Activated T-cell treated with anti-CD3 and anti-CD28 coated beads, Interleukin-2, amount 50 U/mL, for 24 hours (primary cell): Measurements from ENCODE around the gene BLNK.
A peak's percentile ranks its signal among the peaks of the same experiment; 100 is the strongest.

ENCODE experiments used
- DNase-seq: peaks from one replicate; pipeline ENCODE4 v3.0.0-alpha.2; 2020
- H3K27ac Mint-ChIP-seq: 2 replicates; pipeline ENCODE4 v1.8.0; 2020; ENCODE audit warnings: mild to moderate bottlenecking, mixed read lengths
- H3K27me3 Mint-ChIP-seq: 2 replicates; pipeline ENCODE4 v1.8.0; 2020; ENCODE audit warnings: mixed read lengths
- H3K36me3 Mint-ChIP-seq: 2 replicates; pipeline ENCODE4 v1.8.0; 2020; ENCODE audit warnings: low read depth, mixed read lengths
- H3K4me1 Mint-ChIP-seq: 2 replicates; pipeline ENCODE4 v1.8.0; 2020; ENCODE audit warnings: low read depth, mixed read lengths
- H3K4me3 Mint-ChIP-seq: 2 replicates; pipeline ENCODE4 v1.8.0; 2020; ENCODE audit warnings: mild to moderate bottlenecking, moderate library complexity, mixed read lengths
- H3K9me3 Mint-ChIP-seq: 2 replicates; pipeline ENCODE4 v1.8.0; 2020; ENCODE audit warnings: mixed read lengths

The BLNK gene

DNA sequence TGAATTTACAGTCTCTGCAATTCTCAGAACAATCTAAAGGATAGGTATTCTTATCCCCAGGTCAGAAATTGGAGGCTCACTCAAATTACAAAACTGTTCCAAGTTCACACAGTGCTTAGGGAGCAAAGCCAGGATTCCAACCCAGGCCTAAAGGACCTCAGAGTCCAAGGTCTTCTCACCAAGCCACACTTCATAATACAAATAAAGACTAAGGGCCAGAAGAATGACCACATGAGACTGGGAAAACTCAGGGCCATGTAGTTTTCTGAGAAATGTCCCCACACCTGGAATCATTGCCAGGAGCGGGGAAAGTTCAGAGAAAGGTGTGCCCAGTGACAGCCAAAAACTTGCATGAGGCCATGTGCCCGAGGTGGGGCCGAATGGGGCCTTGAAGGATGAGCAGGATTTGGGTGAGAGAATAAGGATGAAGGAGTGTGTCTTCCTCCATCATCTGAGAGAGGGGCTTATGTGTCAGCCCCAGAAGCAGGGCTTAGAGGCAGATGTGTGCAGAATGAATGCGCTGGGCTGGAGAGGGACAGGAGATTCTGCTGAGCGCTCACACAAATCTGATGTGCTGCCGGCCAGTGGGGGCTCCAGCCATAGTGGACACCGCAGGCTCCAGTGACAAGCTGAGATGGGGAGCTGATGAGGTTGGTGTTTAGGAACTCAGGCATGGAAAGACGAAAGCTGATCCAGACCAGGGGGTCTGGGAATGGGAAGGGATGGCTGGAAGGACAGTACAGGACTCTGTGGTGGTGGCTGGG, 35.9 kb downstream of the BLNK start:
- H3K4me3 Mint-ChIP-seq = no peak overlapping the region
- no peaks in the 10 kb centered on the region for H3K36me3 Mint-ChIP-seq
- H3K4me1 Mint-ChIP-seq = no peaks in the 10 kb centered on the region
- DNase-seq = no peak
- no peaks in the 10 kb centered on the region for H3K9me3 Mint-ChIP-seq
- no peaks in the 10 kb centered on the region for H3K27me3 Mint-ChIP-seq
- H3K27ac Mint-ChIP-seq = no peak overlapping the region

DNA sequence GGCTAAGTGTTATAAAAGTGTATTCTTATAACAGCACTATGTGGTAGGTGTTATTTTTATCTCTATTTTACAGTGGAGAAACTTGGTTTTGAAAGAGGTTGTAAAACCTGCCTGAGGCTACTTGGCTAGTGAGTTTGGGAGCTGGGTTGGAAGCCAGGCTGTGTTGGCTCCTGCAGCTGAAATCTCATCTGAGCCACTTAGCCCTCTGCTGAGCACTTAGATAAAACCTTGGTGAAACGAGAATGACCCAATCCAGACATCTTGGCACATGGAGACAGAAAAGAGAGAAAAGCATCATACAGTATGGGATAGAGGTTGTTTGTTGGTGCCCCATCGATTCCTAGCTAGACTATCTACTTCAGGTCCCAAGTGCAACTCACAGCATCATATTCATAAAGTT, 37.4 kb downstream of the BLNK start:
- H3K27me3 Mint-ChIP-seq = no peaks in the 10 kb centered on the region
- no peak overlapping the region for H3K27ac Mint-ChIP-seq
- H3K9me3 Mint-ChIP-seq = no peaks in the 10 kb centered on the region
- no peaks in the 10 kb centered on the region for H3K36me3 Mint-ChIP-seq
- DNase-seq = no peak
- no peak overlapping the region for H3K4me3 Mint-ChIP-seq
- no peaks in the 10 kb centered on the region for H3K4me1 Mint-ChIP-seq

DNA sequence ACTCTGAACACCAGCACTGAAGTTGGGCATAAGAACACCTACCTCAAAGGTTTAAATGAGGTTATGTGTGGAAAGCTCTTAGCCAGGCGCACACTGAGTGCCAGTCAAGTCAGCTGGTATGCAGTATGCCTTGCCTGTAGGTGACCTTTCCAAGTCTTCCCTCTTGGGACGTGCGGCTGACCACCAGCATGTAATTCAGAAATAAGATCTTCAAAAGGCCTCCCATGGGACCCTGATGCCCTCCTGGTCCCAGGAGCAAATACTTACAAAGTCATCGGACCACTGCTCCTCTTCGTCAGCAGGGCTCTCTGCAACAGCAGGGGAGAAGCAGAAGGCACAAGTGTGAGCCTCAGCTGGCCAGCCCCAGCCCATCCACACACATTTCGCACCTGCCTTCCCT, 40.8 kb downstream of the BLNK start:
- Mint-ChIP-seq H3K27me3 (no peaks in the 10 kb centered on the region), H3K36me3 (no peaks in the 10 kb centered on the region), H3K27ac (no peak overlapping the region), H3K4me1 (no peaks in the 10 kb centered on the region), H3K9me3 (no peaks in the 10 kb centered on the region), H3K4me3 (no peak overlapping the region)
- no peak for DNase-seq

DNA sequence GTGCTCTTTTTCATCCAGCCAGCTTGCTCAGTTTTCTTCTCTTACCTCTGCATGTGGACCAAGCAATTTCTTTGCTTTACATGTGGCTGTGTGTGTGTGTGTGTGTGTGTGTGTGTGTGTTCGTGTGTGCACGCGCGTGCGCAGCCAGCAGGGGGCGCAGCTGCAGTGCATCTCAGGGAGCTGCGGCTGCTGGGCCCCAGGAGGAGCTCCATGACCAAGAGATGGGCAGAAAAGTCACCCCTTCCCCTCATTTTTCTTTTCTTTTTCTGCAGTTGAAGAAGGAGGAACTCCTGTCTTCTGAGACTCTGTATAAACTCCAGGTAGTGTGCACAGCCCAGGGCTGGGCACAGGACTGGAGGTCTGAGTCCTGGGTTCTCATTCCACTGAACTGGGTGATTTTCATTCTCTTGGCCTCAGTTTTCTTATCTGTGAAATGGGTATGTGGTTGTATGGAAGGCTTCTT, 41.8 kb downstream of the BLNK start:
- no peaks in the 10 kb centered on the region for H3K36me3 Mint-ChIP-seq
- H3K9me3 Mint-ChIP-seq = no peaks in the 10 kb centered on the region
- H3K27me3 Mint-ChIP-seq = no peaks in the 10 kb centered on the region
- H3K4me3 Mint-ChIP-seq = no peak overlapping the region
- peak; percentile 77 for DNase-seq
- H3K4me1 Mint-ChIP-seq = no peaks in the 10 kb centered on the region
- no peak overlapping the region for H3K27ac Mint-ChIP-seq

DNA sequence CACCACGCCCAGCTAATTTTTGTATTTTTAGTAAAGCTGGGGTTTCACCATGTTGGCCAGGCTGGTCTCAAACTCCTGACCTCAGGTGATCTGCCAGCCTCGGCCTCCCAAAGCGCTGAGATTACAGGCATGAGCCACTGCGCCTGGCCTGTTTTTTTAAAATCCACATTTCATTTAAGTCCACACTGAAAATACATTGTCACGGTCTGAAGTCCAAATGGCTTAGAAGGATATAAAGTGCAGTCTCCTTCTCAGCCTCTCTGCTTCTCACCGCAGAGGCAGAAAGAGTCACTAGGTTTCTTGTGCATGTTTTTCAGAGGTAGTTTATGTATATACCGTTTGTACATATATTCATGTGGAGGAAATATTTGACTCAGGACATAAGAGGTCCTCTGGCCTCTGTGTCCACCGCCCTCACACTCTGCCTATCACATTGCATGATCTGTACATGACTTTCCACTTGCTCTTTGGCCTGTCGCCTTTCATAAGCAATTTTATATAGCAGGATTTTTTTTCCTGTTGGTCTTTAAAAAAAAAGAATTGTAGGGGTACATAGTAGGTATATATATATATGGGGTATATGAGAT, 42.9 kb downstream of the BLNK start:
- DNase-seq = no peak
- no peak overlapping the region for H3K4me3 Mint-ChIP-seq
- H3K27me3 Mint-ChIP-seq = no peaks in the 10 kb centered on the region
- no peaks in the 10 kb centered on the region for H3K4me1 Mint-ChIP-seq
- H3K36me3 Mint-ChIP-seq = no peaks in the 10 kb centered on the region
- no peak overlapping the region for H3K27ac Mint-ChIP-seq
- no peaks in the 10 kb centered on the region for H3K9me3 Mint-ChIP-seq

DNA sequence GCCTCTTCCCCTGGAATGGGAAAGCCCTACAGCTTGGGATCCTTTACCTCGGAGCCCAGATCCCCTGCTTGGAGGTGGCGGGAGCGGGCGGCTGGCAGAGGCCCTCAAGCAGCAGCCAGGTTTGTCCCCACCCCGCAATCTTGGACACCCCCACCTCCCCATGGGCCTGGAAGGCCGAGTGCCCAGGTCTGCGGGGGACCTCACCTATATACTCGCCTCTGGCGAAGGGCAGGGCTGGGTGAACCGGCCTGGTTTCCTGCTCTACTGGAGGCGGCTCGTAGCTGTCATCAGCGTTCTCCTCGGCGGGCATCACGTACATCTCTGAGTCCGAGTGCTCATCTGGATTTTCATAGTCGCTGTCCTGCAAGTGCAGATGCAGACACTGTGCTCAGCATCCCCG, 44.2 kb downstream of the BLNK start:
- H3K27ac Mint-ChIP-seq = no peak overlapping the region
- no peaks in the 10 kb centered on the region for H3K4me1 Mint-ChIP-seq
- no peak overlapping the region for H3K4me3 Mint-ChIP-seq
- H3K9me3 Mint-ChIP-seq = no peaks in the 10 kb centered on the region
- no peaks in the 10 kb centered on the region for H3K36me3 Mint-ChIP-seq
- H3K27me3 Mint-ChIP-seq = no peaks in the 10 kb centered on the region
- DNase-seq = no peak

DNA sequence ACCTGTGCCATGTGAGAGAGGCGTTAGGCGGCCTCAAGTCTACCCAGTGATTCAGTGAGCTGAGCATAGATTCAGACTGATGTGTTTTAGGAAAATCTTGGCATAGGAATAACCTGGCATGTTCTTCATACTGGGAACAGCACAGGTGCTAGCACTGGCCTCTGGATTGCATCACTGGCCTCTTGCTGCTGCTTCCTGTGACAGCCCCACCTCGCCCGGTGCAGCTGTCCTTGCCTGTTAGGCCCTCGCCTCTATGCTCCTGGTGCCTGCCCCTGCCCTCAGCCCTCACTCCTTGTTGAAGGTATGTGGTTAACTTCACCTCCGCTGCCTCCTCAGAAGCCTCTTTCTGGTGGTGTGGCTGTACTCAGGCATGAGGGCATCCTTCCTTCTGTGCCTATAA, 46.2 kb downstream of the BLNK start:
- no peak overlapping the region for H3K27ac Mint-ChIP-seq
- H3K4me1 Mint-ChIP-seq = no peaks in the 10 kb centered on the region
- H3K4me3 Mint-ChIP-seq = no peak overlapping the region
- no peaks in the 10 kb centered on the region for H3K36me3 Mint-ChIP-seq
- H3K9me3 Mint-ChIP-seq = no peaks in the 10 kb centered on the region
- no peak for DNase-seq
- no peaks in the 10 kb centered on the region for H3K27me3 Mint-ChIP-seq

DNA sequence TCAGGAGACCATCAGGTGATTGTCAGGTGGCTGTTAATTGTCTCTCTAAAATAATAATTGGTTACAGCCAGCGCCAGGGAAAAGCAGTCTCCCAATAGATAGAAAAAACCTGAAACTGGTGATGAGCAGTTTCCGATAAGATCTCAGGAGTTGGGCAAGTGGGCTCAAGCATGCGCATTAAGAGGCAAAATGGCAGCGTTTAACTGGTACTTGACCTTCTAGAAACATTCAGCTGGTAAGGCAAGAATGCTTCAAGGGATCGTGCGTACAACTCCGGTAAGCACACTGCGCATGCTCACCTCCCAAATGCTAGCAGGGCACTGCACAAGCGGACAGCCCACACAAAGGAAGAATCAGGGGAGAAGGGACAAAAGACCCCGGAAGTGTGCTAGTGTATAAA, 48.5 kb downstream of the BLNK start:
- no peak overlapping the region for H3K4me3 Mint-ChIP-seq
- H3K9me3 Mint-ChIP-seq = no peaks in the 10 kb centered on the region
- no peak overlapping the region for H3K27ac Mint-ChIP-seq
- H3K36me3 Mint-ChIP-seq = no peaks in the 10 kb centered on the region
- no peaks in the 10 kb centered on the region for H3K4me1 Mint-ChIP-seq
- no peak for DNase-seq
- no peaks in the 10 kb centered on the region for H3K27me3 Mint-ChIP-seq

DNA sequence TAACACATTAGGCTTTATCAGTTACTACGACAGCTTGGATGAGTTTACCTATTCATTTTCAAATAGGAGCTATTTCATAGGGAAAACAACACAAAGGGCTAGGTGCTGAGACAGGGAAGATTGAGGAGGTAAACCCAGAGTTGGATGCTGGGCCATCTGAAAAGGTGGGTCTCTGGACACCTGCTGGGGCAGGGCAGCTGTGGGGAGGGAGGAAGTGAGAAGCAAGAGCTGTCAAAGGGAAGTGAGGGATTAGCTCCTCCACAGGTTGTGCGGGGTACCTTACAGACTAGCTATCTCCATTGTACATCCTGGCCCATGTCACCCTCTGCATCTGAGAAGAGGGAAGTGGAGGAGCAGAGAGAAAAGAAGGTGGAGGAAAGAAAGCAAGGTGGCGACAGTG, 48.9 kb downstream of the BLNK start:
- Mint-ChIP-seq H3K36me3 (no peaks in the 10 kb centered on the region), H3K9me3 (no peaks in the 10 kb centered on the region), H3K27ac (no peak overlapping the region), H3K4me3 (no peak overlapping the region), H3K4me1 (no peaks in the 10 kb centered on the region), H3K27me3 (no peaks in the 10 kb centered on the region)
- DNase-seq = no peak

DNA sequence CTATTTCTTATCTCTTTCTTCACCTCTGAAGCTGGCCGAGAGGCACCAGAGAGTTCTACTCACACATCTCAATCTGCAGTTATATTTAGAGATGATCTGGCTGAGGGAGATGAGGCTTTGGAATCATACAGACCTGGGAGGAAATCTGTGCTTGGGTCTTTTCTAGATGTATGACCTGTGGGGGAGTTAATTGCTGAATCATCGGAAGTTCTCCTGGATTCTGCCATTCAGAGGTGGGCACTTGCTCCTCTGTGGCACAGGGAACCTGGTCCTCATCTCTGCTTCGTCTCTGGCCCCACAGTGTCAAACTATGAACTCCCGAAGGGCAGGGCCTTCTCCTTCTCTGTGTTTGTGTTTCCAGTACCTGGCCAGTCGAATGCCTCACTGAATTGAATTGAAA, 52.5 kb downstream of the BLNK start:
- Mint-ChIP-seq H3K27me3 (peaks cover 22% of the 10 kb centered on the region), H3K4me3 (no peak overlapping the region), H3K4me1 (no peaks in the 10 kb centered on the region), H3K9me3 (no peaks in the 10 kb centered on the region), H3K36me3 (no peaks in the 10 kb centered on the region), H3K27ac (no peak overlapping the region)
- DNase-seq = no peak

DNA sequence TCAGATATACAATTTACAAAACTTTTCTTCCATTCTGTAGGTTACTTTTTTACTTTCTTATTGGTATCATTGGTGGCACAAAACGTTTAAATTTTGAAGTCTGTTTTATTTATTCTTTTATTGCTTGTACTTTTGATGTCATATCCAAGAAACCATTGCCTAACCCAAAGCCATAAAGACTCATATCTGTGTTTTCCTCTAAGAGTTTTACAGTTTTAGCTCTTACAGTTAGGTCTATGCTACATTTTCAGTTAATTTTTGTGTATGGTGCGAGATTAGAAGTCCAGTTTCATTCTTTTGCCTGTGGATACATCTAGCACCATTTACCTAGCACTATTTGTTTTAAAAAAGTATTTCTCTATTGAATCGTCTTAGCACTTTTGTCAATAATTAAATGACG, 53.7 kb downstream of the BLNK start:
- Mint-ChIP-seq H3K9me3 (no peaks in the 10 kb centered on the region), H3K4me1 (no peaks in the 10 kb centered on the region), H3K27me3 (peaks cover 24% of the 10 kb centered on the region), H3K27ac (no peak overlapping the region), H3K4me3 (no peak overlapping the region), H3K36me3 (no peaks in the 10 kb centered on the region)
- DNase-seq = no peak

DNA sequence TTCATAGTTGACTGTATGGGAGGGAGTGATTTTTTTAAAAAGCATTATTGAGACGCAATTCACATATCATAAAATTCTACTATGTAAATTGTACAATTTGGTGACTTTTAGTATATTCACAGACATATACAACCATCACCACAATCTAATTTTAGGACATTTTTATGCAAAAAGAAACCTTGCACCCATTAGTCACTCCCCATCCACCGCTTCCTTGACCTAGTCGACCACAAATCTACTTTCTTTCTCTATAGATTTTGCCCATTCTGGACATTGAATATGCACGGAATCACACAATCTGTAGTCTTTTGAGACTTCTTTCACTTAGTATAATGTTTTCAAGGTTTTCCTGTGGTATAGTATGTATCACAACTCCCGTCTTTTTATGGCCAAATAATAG, 54.6 kb downstream of the BLNK start:
- no peak overlapping the region for H3K27ac Mint-ChIP-seq
- H3K36me3 Mint-ChIP-seq = no peaks in the 10 kb centered on the region
- peaks cover 24% of the 10 kb centered on the region for H3K27me3 Mint-ChIP-seq
- H3K9me3 Mint-ChIP-seq = no peaks in the 10 kb centered on the region
- H3K4me1 Mint-ChIP-seq = no peaks in the 10 kb centered on the region
- H3K4me3 Mint-ChIP-seq = no peak overlapping the region
- DNase-seq = no peak

DNA sequence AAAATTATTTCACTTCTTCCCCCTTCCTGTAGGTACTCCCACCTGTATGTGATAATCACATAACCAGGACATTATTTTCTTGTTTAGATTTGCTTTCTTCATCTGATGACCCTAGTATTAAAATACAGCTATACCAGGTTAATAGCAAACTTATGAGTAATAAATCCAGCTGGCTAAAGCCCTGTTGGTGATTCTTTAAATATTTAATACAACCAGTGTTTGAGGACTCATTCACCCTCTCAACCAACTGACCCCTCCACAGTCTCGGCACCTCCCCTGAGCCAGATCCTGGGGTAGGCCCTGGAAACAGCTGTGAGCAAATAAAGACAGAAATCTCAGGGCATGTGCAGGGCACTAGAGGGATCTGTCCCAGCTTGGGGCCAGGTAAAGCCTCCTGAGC, 58.5 kb downstream of the BLNK start:
- no peaks in the 10 kb centered on the region for H3K36me3 Mint-ChIP-seq
- peaks cover 24% of the 10 kb centered on the region for H3K27me3 Mint-ChIP-seq
- H3K4me3 Mint-ChIP-seq = no peak overlapping the region
- no peaks in the 10 kb centered on the region for H3K4me1 Mint-ChIP-seq
- no peaks in the 10 kb centered on the region for H3K9me3 Mint-ChIP-seq
- H3K27ac Mint-ChIP-seq = no peak overlapping the region
- no peak for DNase-seq

DNA sequence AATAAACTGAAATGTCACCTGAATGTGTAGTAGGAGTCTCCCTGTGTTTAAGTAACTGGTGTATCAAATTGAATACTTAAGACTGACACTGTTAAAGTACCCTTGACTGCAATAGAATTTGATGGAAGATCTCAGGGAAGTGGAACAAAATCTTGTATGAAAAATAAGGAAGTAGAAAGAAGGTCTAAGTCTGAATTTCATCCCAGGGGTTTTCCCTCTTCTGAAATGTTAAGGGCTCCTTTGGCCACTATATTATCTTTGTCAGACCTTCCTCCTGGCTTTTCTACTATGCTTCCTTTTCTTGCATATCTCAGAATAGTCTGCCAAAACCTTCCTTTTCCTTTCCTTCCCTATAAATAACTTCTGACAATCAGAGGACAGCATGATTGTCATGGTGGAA, 59.6 kb downstream of the BLNK start:
- no peak overlapping the region for H3K27ac Mint-ChIP-seq
- no peak overlapping the region for H3K4me3 Mint-ChIP-seq

DNA sequence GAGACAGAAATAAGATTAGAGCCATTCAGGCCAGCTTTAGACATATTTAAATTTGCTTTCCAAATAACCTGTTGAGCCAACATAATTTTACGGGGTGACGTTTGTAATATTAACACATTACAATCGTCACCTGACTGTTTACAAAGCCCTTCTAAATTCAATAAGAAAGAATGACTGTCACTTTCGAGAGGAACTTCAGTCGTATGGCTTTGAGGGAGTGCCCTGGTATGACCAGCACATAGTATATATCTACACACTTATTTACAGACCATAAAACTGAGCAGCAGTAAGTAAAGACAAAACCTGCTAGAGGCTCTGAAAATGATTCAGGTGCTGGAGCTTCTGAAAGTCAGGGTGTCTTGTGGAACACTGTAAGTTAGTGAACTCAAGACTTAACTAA, 62.4 kb downstream of the BLNK start:
- no peak overlapping the region for H3K4me3 Mint-ChIP-seq
- no peaks in the 10 kb centered on the region for H3K9me3 Mint-ChIP-seq
- H3K27ac Mint-ChIP-seq = no peak overlapping the region
- H3K4me1 Mint-ChIP-seq = no peaks in the 10 kb centered on the region
- H3K36me3 Mint-ChIP-seq = no peaks in the 10 kb centered on the region
- no peak for DNase-seq
- H3K27me3 Mint-ChIP-seq = peaks cover 6% of the 10 kb centered on the region

More for the DNA sequence above, 59.6 kb downstream of the BLNK start:
- Mint-ChIP-seq H3K9me3 (no peaks in the 10 kb centered on the region), H3K36me3 (no peaks in the 10 kb centered on the region), H3K4me1 (no peaks in the 10 kb centered on the region), H3K27me3 (peaks cover 22% of the 10 kb centered on the region)
- no peak for DNase-seq
